ENCODE measurements around the gene CGNL1.

Gene CGNL1

DNA sequence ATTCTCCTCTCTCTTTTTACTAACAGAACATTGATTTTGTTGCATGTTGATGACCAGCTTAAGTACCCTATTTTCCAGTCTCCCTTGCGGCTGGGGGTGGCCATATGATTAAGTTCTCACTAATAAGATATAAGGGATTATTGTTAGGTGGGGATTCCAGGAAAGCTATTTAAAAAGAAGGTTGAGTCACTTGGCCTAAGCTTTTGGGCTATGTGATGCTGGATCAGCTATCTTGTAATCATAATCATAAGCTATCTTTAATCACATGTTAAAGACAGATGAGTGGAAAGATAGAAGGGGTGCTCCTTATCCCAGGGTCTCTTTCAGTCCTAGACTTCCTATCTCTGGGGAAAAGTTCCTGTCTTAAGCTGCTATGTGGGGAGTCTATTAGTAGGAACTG lies 59.9 kb downstream of the CGNL1 start:
- TF ChIP-seq, protein P1, sequence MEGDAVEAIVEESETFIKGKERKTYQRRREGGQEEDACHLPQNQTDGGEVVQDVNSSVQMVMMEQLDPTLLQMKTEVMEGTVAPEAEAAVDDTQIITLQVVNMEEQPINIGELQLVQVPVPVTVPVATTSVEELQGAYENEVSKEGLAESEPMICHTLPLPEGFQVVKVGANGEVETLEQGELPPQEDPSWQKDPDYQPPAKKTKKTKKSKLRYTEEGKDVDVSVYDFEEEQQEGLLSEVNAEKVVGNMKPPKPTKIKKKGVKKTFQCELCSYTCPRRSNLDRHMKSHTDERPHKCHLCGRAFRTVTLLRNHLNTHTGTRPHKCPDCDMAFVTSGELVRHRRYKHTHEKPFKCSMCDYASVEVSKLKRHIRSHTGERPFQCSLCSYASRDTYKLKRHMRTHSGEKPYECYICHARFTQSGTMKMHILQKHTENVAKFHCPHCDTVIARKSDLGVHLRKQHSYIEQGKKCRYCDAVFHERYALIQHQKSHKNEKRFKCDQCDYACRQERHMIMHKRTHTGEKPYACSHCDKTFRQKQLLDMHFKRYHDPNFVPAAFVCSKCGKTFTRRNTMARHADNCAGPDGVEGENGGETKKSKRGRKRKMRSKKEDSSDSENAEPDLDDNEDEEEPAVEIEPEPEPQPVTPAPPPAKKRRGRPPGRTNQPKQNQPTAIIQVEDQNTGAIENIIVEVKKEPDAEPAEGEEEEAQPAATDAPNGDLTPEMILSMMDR (IDR thresholded peaks at IDR 0.05; ENCODE audit: low read depth, low read length) = no peak
- no peak for DNase-seq (ENCODE audit: low read depth in 2 of 2)
- no peak overlapping the region for H3K4me3 ChIP-seq (replicated peaks in 1 of 2; ENCODE audit: low read depth in 2 of 2, low read length in 2 of 2)

DNA sequence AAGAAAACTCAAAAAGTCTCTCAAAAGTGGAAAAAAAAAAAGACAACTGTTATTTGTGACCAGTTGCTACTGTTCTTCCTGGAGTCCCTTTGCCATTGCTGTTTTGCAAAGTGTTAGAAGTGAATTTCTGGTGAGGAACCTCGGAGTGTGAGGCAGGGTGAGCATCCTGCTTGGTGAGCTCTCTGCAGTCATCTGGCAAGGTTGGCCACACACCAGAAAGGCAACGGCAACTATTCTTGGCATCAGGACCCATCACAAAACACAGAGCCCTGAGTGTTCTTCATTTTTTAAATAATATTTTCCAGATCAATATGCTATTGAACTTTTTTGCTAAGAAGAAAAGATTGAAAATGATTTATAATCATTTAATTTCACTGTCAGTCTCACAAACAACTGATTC lies 60.7 kb downstream of the CGNL1 start:
- H3K4me3 ChIP-seq (replicated peaks in 1 of 2; ENCODE audit: low read depth in 2 of 2, low read length in 2 of 2) = no peak overlapping the region
- TF ChIP-seq, protein P1 (IDR thresholded peaks at IDR 0.05; ENCODE audit: low read depth, low read length) = no peak
- no peak for DNase-seq (ENCODE audit: low read depth in 2 of 2)

DNA sequence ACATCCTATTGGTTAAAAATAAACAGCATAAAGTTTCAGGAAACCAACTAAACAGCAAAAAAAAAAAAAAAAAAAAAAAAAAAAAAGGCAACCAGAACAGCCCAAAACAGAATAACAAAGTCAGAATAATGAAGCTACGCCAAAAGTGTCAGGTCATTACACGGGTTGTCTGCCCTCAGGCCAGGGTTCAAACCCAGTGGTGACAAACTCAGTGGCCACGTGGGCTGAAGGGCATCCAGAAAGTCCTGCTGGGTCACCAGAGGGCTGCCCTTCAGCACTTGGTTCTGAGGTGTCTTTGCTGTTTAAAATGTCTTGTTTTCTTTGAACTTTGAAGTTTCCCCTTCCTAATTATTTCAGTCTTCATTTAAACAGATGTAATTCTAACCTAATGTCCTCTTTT lies 61.3 kb downstream of the CGNL1 start:
- TF ChIP-seq, protein P1 (IDR thresholded peaks at IDR 0.05; ENCODE audit: low read depth, low read length) = no peak
- DNase-seq (ENCODE audit: low read depth in 2 of 2) = no peak
- no peak overlapping the region for H3K4me3 ChIP-seq (replicated peaks in 1 of 2; ENCODE audit: low read depth in 2 of 2, low read length in 2 of 2)

DNA sequence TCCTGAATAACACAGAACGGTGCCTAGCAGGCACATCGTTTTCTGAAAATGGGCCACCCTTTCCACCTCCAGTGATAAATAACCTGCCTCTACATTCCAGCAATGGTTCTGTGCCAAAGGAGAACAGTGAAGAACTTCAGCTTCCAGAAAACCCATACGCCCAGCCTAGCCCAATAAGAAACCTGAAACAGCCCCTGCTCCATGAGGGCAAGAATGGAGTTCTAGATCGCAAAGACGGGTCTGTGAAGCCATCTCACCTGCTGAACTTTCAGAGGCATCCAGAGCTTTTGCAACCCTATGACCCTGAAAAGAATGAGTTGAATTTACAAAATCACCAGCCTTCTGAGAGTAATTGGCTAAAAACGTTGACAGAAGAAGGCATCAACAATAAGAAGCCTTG lies 61.9 kb downstream of the CGNL1 start:
- H3K4me3 ChIP-seq (replicated peaks in 1 of 2; ENCODE audit: low read depth in 2 of 2, low read length in 2 of 2) = no peak overlapping the region
- DNase-seq (ENCODE audit: low read depth in 2 of 2) = no peak
- TF ChIP-seq, protein P1 (IDR thresholded peaks at IDR 0.05; ENCODE audit: low read depth, low read length) = no peak

DNA sequence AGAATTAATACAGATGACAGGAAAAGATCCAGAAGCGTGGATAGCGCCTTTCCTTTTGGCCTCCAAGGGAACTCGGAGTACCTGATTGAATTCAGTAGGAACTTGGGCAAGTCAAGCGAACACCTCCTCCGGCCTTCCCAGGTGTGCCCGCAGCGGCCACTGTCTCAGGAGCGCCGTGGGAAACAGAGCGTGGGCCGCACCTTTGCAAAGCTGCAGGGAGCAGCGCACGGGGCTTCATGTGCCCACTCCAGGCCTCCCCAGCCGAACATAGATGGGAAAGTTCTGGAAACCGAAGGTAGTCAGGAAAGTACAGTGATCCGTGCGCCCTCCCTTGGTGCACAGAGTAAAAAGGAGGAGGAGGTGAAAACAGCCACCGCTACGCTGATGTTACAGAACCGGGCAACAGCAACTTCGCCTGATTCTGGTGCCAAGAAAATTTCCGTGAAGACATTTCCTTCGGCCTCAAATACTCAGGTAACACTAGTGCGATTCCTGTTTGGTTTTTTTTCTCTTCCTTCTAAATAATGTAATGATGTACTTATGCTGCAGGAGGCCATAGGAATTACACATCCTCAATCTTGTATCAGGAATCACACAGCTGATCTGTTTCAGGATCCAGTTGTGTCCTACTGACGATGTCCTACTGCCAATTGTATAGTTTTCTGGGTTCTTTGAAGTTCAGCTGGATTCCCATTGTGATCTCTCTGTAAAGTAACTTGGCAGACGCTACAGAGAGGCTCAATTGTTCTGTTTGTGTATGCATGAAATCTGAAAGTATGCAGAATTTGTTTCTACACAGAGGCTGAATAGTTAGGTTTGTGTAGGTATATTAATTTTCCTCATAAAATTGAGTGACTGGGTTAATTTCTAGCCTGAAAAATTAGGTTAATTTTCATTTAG lies 63.1 kb downstream of the CGNL1 start:
- no peak overlapping the region for H3K4me3 ChIP-seq (replicated peaks in 1 of 2; ENCODE audit: low read depth in 2 of 2, low read length in 2 of 2)
- TF ChIP-seq, protein P1 (IDR thresholded peaks at IDR 0.05; ENCODE audit: low read depth, low read length) = no peak
- no peak for DNase-seq (ENCODE audit: low read depth in 2 of 2)

DNA sequence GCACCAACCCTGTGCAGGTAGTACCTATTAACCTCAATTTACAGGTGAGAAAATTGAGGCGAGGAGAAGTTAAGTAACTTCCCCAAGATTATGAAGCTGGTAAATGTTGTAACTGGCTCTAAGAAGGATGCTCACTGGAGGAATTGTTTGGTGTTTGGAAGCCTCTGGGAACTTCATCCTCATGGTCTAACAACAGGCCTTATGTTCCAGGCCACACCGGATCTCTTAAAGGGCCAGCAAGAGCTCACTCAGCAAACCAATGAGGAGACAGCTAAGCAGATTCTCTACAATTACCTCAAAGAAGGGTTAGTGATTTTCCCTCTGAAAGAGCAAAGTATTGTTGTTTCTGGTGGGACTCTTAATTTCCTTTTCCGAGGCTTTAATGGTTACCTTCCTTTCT lies 63.9 kb downstream of the CGNL1 start:
- TF ChIP-seq, protein P1 (IDR thresholded peaks at IDR 0.05; ENCODE audit: low read depth, low read length) = no peak
- no peak overlapping the region for H3K4me3 ChIP-seq (replicated peaks in 1 of 2; ENCODE audit: low read depth in 2 of 2, low read length in 2 of 2)
- DNase-seq (ENCODE audit: low read depth in 2 of 2) = no peak

Data from cardiac fibroblast (primary cell).